ENCODE data around the gene DIAPH3.

DIAPH3 gene

DNA sequence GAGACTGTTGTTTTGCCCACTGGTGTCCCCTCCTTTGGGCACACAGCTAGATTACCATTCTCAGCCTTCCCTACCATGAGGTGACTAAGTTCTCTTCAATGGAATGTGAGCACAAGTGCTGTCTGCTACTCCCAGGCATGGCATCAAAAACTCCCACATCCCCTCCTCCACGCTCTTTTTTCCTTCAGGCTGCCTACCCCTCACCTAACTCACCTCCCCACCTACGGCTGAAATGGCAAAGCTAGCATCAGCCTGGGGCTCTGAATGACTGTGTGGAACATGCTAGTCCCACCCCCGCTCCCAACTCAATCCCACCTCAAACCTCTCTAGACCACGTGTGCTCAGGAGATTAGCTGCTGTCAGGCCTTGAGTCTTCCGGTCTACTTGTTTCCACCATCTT lies 512.2 kb downstream of the DIAPH3 start:
- no peak overlapping the region for H2BK5ac ChIP-seq (ENCODE audit: low read length)
- H2BK15ac ChIP-seq (ENCODE audit: low read length), result no peak overlapping the region

GRCh38 chr13:59643906-59644626 lies 519.7 kb downstream of the DIAPH3 start:
- no peak for DNase-seq (ENCODE audit: low spot score)
- Histone ChIP-seq H3K4ac (ENCODE audit: low read length) (no peak overlapping the region), H3K79me1 (ENCODE audit: low read depth, low read length) (no peaks in the 10 kb centered on the region), H3K9me3 (replicated peaks in 1 of 2; ENCODE audit: control insufficient read depth in 2 of 2, insufficient read depth in 1 of 2, low read depth in 1 of 2, low read length in 2 of 2) (no peaks in the 10 kb centered on the region), H3K4me2 (ENCODE audit: insufficient read depth, low read length, poor library complexity, severe bottlenecking) (no peak overlapping the region), H4K91ac (ENCODE audit: low read depth, low read length, poor library complexity) (no peak overlapping the region), H3K18ac (ENCODE audit: low read length) (no peak overlapping the region), H3K4me3 (ENCODE audit: low read length in 2 of 2) (no peak overlapping the region), H3K27me3 (ENCODE audit: control insufficient read depth in 3 of 3, insufficient read depth in 3 of 3, low read depth in 1 of 3, low read length in 3 of 3) (no peaks in the 10 kb centered on the region), H2AFZ (ENCODE audit: low read length) (no peak overlapping the region), H3K4me1 (ENCODE audit: control insufficient read depth in 2 of 2, insufficient read depth in 1 of 2, low read depth in 1 of 2, low read length in 2 of 2) (peaks cover 0 to 2% of the 10 kb centered on the region in 2 donors), H2BK12ac (ENCODE audit: low read length) (no peak overlapping the region), H3K9ac (ENCODE audit: low read depth, low read length, poor library complexity) (no peak overlapping the region), H2AK5ac (ENCODE audit: low read depth, low read length) (no peak overlapping the region), H3K14ac (ENCODE audit: low read length) (no peak overlapping the region), H3K23ac (ENCODE audit: low read depth, low read length, poor library complexity) (no peak overlapping the region), H2BK5ac (ENCODE audit: low read length) (no peak overlapping the region), H2BK15ac (ENCODE audit: low read length) (no peak overlapping the region), H3K36me3 (replicated peaks in 1 of 2; ENCODE audit: control insufficient read depth in 2 of 2, insufficient read depth in 2 of 2, low read length in 2 of 2) (no peaks in the 10 kb centered on the region), H3K27ac (replicated peaks; ENCODE audit: low read length) (no peak overlapping the region), H2BK120ac (ENCODE audit: low read depth, low read length) (no peak overlapping the region), H4K8ac (ENCODE audit: low read depth, low read length) (no peak overlapping the region)
- no CpG with 5 or more reads among the region's 3 CpGs for WGBS, 2 donors (ENCODE audit: extremely low coverage in 2 of 2, insufficient read length in 2 of 2, insufficient replicate concordance in 1 of 2)

More for the DNA sequence above, 512.2 kb downstream of the DIAPH3 start:
- Histone ChIP-seq H3K27me3 (ENCODE audit: control insufficient read depth in 3 of 3, insufficient read depth in 3 of 3, low read depth in 1 of 3, low read length in 3 of 3) (no peaks in the 10 kb centered on the region), H3K27ac (replicated peaks; ENCODE audit: low read length) (no peak overlapping the region), H2BK120ac (ENCODE audit: low read depth, low read length) (no peak overlapping the region), H3K79me1 (ENCODE audit: low read depth, low read length) (no peaks in the 10 kb centered on the region), H3K4me1 (ENCODE audit: control insufficient read depth in 2 of 2, insufficient read depth in 1 of 2, low read depth in 1 of 2, low read length in 2 of 2) (peaks cover 0 to 2% of the 10 kb centered on the region in 2 donors), H3K4me3 (ENCODE audit: low read length in 2 of 2) (no peak overlapping the region), H2AK5ac (ENCODE audit: low read depth, low read length) (no peak overlapping the region), H3K9ac (ENCODE audit: low read depth, low read length, poor library complexity) (no peak overlapping the region), H3K18ac (ENCODE audit: low read length) (no peak overlapping the region), H3K36me3 (replicated peaks in 1 of 2; ENCODE audit: control insufficient read depth in 2 of 2, insufficient read depth in 2 of 2, low read length in 2 of 2) (no peaks in the 10 kb centered on the region), H3K4ac (ENCODE audit: low read length) (no peak overlapping the region), H4K91ac (ENCODE audit: low read depth, low read length, poor library complexity) (no peak overlapping the region), H4K8ac (ENCODE audit: low read depth, low read length) (no peak overlapping the region), H3K4me2 (ENCODE audit: insufficient read depth, low read length, poor library complexity, severe bottlenecking) (no peak overlapping the region), H2BK12ac (ENCODE audit: low read length) (no peak overlapping the region), H3K14ac (ENCODE audit: low read length) (no peak overlapping the region), H3K23ac (ENCODE audit: low read depth, low read length, poor library complexity) (no peak overlapping the region), H2AFZ (ENCODE audit: low read length) (no peak overlapping the region), H3K9me3 (replicated peaks in 1 of 2; ENCODE audit: control insufficient read depth in 2 of 2, insufficient read depth in 1 of 2, low read depth in 1 of 2, low read length in 2 of 2) (peaks cover 0 to 1% of the 10 kb centered on the region in 2 donors)
- DNase-seq (ENCODE audit: low spot score), result no peak
- no CpG with 5 or more reads among the region's 5 CpGs for WGBS, 2 donors (ENCODE audit: extremely low coverage in 2 of 2, insufficient read length in 2 of 2, insufficient replicate concordance in 1 of 2)

DNA sequence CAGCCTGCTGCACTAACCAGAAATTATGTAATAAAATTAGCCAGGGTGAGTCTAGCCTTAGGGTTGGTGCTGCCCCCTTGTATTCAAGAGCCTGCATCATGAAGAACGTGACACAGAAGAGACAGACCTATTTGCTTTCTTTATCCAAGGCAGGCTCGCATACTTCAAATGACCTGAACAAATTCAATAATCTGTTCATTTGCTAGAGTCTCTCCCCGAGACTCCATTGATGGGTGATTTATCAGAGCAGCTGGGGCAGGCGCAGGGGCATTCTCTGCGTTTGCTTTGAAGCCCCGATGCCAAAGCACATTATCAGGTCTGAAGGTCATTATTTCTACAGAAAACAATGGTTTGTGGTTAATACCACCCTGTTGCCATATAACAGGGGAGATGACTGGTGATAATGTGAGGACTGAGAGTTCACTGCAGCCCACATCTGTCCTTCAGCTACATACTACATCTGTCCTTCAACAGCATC lies 520.3 kb downstream of the DIAPH3 start:
- no CpG with 5 or more reads among the region's 6 CpGs for WGBS, 2 donors (ENCODE audit: extremely low coverage in 2 of 2, insufficient read length in 2 of 2, insufficient replicate concordance in 1 of 2)
- Histone ChIP-seq H3K4me3 (ENCODE audit: low read length in 2 of 2) (no peak overlapping the region), H2AFZ (ENCODE audit: low read length) (no peak overlapping the region), H3K36me3 (replicated peaks in 1 of 2; ENCODE audit: control insufficient read depth in 2 of 2, insufficient read depth in 2 of 2, low read length in 2 of 2) (no peaks in the 10 kb centered on the region), H4K8ac (ENCODE audit: low read depth, low read length) (no peak overlapping the region), H2BK15ac (ENCODE audit: low read length) (no peak overlapping the region), H3K4me2 (ENCODE audit: insufficient read depth, low read length, poor library complexity, severe bottlenecking) (no peak overlapping the region), H2BK12ac (ENCODE audit: low read length) (no peak overlapping the region), H3K4me1 (ENCODE audit: control insufficient read depth in 2 of 2, insufficient read depth in 1 of 2, low read depth in 1 of 2, low read length in 2 of 2) (peaks cover 0 to under 1% of the 10 kb centered on the region in 2 donors), H3K9me3 (replicated peaks in 1 of 2; ENCODE audit: control insufficient read depth in 2 of 2, insufficient read depth in 1 of 2, low read depth in 1 of 2, low read length in 2 of 2) (no peaks in the 10 kb centered on the region), H3K27me3 (ENCODE audit: control insufficient read depth in 3 of 3, insufficient read depth in 3 of 3, low read depth in 1 of 3, low read length in 3 of 3) (no peaks in the 10 kb centered on the region), H2AK5ac (ENCODE audit: low read depth, low read length) (no peak overlapping the region), H3K79me1 (ENCODE audit: low read depth, low read length) (no peaks in the 10 kb centered on the region), H3K4ac (ENCODE audit: low read length) (no peak overlapping the region), H3K9ac (ENCODE audit: low read depth, low read length, poor library complexity) (no peak overlapping the region), H2BK5ac (ENCODE audit: low read length) (no peak overlapping the region), H2BK120ac (ENCODE audit: low read depth, low read length) (no peak overlapping the region), H3K23ac (ENCODE audit: low read depth, low read length, poor library complexity) (no peak overlapping the region), H4K91ac (ENCODE audit: low read depth, low read length, poor library complexity) (no peak overlapping the region), H3K27ac (replicated peaks; ENCODE audit: low read length) (no peak overlapping the region), H3K18ac (ENCODE audit: low read length) (no peak overlapping the region), H3K14ac (ENCODE audit: low read length) (no peak overlapping the region)
- no peak for DNase-seq (ENCODE audit: low spot score)

DNA sequence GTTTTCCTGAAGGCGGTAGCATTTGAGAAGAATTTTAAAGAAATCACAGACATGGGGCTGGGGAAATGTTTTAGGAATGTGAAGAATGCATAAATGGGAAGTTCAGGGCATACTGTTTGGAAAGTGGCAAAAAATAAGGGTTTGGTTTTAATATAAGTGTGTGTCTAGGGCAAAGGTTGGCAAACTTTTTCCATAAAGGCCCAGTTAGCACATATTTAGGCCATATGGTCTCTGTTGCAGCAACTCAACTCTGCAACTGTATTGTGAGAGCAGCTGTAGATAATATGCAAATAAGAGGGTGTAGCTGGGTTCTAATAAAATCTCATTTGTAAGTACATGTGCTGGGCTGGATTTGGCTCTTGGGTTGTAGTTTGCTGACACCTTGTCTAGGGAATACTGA lies 521.9 kb downstream of the DIAPH3 start:
- no peak for DNase-seq (ENCODE audit: low spot score)
- Histone ChIP-seq H2BK5ac (ENCODE audit: low read length) (no peak overlapping the region), H3K4me3 (ENCODE audit: low read length in 2 of 2) (no peak overlapping the region), H3K14ac (ENCODE audit: low read length) (no peak overlapping the region), H3K79me1 (ENCODE audit: low read depth, low read length) (no peaks in the 10 kb centered on the region), H3K4me1 (ENCODE audit: control insufficient read depth in 2 of 2, insufficient read depth in 1 of 2, low read depth in 1 of 2, low read length in 2 of 2) (no peaks in the 10 kb centered on the region), H2AK5ac (ENCODE audit: low read depth, low read length) (no peak overlapping the region), H3K36me3 (replicated peaks in 1 of 2; ENCODE audit: control insufficient read depth in 2 of 2, insufficient read depth in 2 of 2, low read length in 2 of 2) (no peaks in the 10 kb centered on the region), H2BK12ac (ENCODE audit: low read length) (no peak overlapping the region), H3K4me2 (ENCODE audit: insufficient read depth, low read length, poor library complexity, severe bottlenecking) (no peak overlapping the region), H2AFZ (ENCODE audit: low read length) (no peak overlapping the region), H3K9ac (ENCODE audit: low read depth, low read length, poor library complexity) (no peak overlapping the region), H3K18ac (ENCODE audit: low read length) (no peak overlapping the region), H3K27me3 (ENCODE audit: control insufficient read depth in 3 of 3, insufficient read depth in 3 of 3, low read depth in 1 of 3, low read length in 3 of 3) (no peaks in the 10 kb centered on the region), H4K91ac (ENCODE audit: low read depth, low read length, poor library complexity) (no peak overlapping the region), H2BK120ac (ENCODE audit: low read depth, low read length) (no peak overlapping the region), H3K23ac (ENCODE audit: low read depth, low read length, poor library complexity) (no peak overlapping the region), H3K9me3 (replicated peaks in 1 of 2; ENCODE audit: control insufficient read depth in 2 of 2, insufficient read depth in 1 of 2, low read depth in 1 of 2, low read length in 2 of 2) (peaks cover 0 to 1% of the 10 kb centered on the region in 2 donors), H3K4ac (ENCODE audit: low read length) (no peak overlapping the region), H3K27ac (replicated peaks; ENCODE audit: low read length) (no peak overlapping the region), H2BK15ac (ENCODE audit: low read length) (no peak overlapping the region), H4K8ac (ENCODE audit: low read depth, low read length) (no peak overlapping the region)
- WGBS, 2 donors (ENCODE audit: extremely low coverage in 2 of 2, insufficient read length in 2 of 2, insufficient replicate concordance in 1 of 2), result no CpG with 5 or more reads among the region's 1 CpG
